Ovary (tissue), 9 donors: Measurements from ENCODE around the gene MRRF. TPM values are rescaled to one million over a fixed set of nuclear protein-coding genes. Genes with fewer than 3 reads are reported as not detected.
"Not testable (repeated sequence)": the region's sequence is repeated elsewhere in the genome, so short reads cannot be mapped to it uniquely, and the experiment has no call there.

Source experiments
- DNase-seq, 5 donors: peaks; one replicate each; pipeline ENCODE4 v3.0.0-alpha.2; 2019 to 2020
- H3K27ac ChIP-seq, 2 donors: fragments of 200-600 bp; one replicate each; pipeline versions ENCODE4 v1.5.1 to v1.8.0; 2019 to 2022
- H3K27me3 ChIP-seq: fragments of 200-600 bp; one replicate; pipeline ENCODE4 v1.8.0; 2022
- H3K36me3 ChIP-seq: fragments of 200-600 bp; sonication (generic); one replicate; pipeline ENCODE4 v1.5.1; 2019
- H3K4me1 ChIP-seq: one replicate; pipeline ENCODE4 v1.8.1; 2013; ENCODE audit warnings: mild to moderate bottlenecking, moderate library complexity; ENCODE audit not compliant: insufficient read depth
- H3K4me3 ChIP-seq: fragments of 200-600 bp; sonication (generic); one replicate; pipeline ENCODE4 v1.5.1; 2017
- H3K9me3 ChIP-seq, 2 donors: fragments of 200-600 bp in 1 of 2; sonication (generic) in 1 of 2; one replicate each; pipeline versions ENCODE4 v1.5.1 to v1.8.1; 2013 to 2019; ENCODE audit warnings: mild to moderate bottlenecking in 1 of 2, moderate library complexity in 1 of 2
- CTCF ChIP-seq, 3 donors: fragments of 450-650 bp in 2 of 3; fragments of 200-600 bp in 1 of 3; IDR thresholded peaks; one replicate each; pipeline versions ENCODE4 v1.5.1 to v1.8.0; 2016 to 2022; ENCODE audit warnings: antibody characterized with exemption in 3 of 3, mild to moderate bottlenecking in 1 of 3
- EP300 ChIP-seq: sonication (generic); formaldehyde crosslinking; IDR thresholded peaks from one replicate; pipeline ENCODE4 v1.6.1; 2017; ENCODE audit warnings: antibody characterized with exemption
- POLR2A ChIP-seq: fragments of 450-650 bp; IDR thresholded peaks from one replicate; pipeline ENCODE4 v1.6.1; 2017; ENCODE audit warnings: antibody characterized with exemption, mild to moderate bottlenecking, moderate library complexity
- WGBS, 3 donors: extraction: QIAGEN DNeasy Blood & Tissue Kit in 1 of 3; methylation state at CpG; one replicate each; pipeline versions ENCODE4 v1.1.5 to v1.1.7; 2013 to 2017; 5-methylcytosine and 5-hydroxymethylcytosine counted together
- intact Hi-C, 4 donors: fragments of 100-400 bp; cut with DNase I; formaldehyde crosslinking; loops; one replicate each; pipeline versions ENCODE4 v1.11.0 to v1.15.1; 2022 to 2023
- polyA plus RNA-seq, 2 donors: library from polyadenylated mRNA; stranded (reverse); fragments of 200-250 nt in 1 of 2; fragments of 350-450 nt in 1 of 2; fragmentation: Illumina TruSeq in 1 of 2; extraction: RNeasy Lipid Tissue Mini Kit (QIAGEN cat#74804) in 1 of 2; gene quantifications; one replicate each; pipeline ENCODE4 v1.2.3, GENCODE V29; 2013 to 2014
- total RNA-seq, 7 donors: library from RNA; depleted of rRNA in 2 of 7; stranded (reverse); fragments of >200 nt in 2 of 7; fragmentation: NEBNext Ultra II Directional in 3 of 7; extraction: Animal tissue kit (Norgen Biotek cat#: 25700) in 3 of 7; gene quantifications; one replicate each; pipeline versions ENCODE4 v1.1.0 to v1.2.4, GENCODE V29; 2016 to 2023
- donor health status: DM: no; HTN: no; CAD: no; lungs with moderate emphysema.
- donor health status: DM: no; HTN: no; CAD: no.
- donor health status: Bipolar disorder and iron deficiency.
- donor health status: DM: yes; HTN: yes; CAD: no.
- donor health status: DM: no; HTN: no; CAD: no.
- donor health status: DM: yes; HTN: yes; CAD: no.

MRRF gene
- total and polyA plus RNA-seq, 9 donors = 15.6 to 29.8 (median 22.2) TPM

GRCh38 chr9:122325124-122325523 is 60.4 kb downstream of the MRRF start:
- no peak overlapping the region for H3K27ac ChIP-seq
- H3K36me3 ChIP-seq = no peaks in the 10 kb centered on the region
- no peak overlapping the region for H3K4me3 ChIP-seq
- TF ChIP-seq CTCF (IDR thresholded peaks at IDR 0.05) = no peak
- no peak for TF ChIP-seq POLR2A
- no peak for TF ChIP-seq EP300
- no peaks in the 10 kb centered on the region for H3K9me3 ChIP-seq
- intact Hi-C loops = no loop called here
- 5 to 12% (median 12%) methylated on average over 1 of the region's 1 CpG for WGBS, 3 donors
- H3K27me3 ChIP-seq = no peaks in the 10 kb centered on the region
- no peak for DNase-seq
- no peaks in the 10 kb centered on the region for H3K4me1 ChIP-seq

- Histone ChIP-seq H3K4me1 (no peaks in the 10 kb centered on the region), H3K36me3 (no peaks in the 10 kb centered on the region), H3K27ac (no peak overlapping the region), H3K9me3 (no peaks in the 10 kb centered on the region), H3K4me3 (no peak overlapping the region), H3K27me3 (no peaks in the 10 kb centered on the region)
- intact Hi-C loops = no loop called here
- DNase-seq = no peak
- WGBS, 3 donors = 94 to 96% (median 96%) methylated on average over 2 of the region's 2 CpGs
- no peak for TF ChIP-seq CTCF (IDR thresholded peaks at IDR 0.05)
- no peak for TF ChIP-seq EP300
- TF ChIP-seq POLR2A = no peak
Measured at GRCh38 chr9:122327175-122327574, 62.5 kb downstream of the MRRF start.

GRCh38 chr9:122329597-122329996 is 64.9 kb downstream of the MRRF start:
- Histone ChIP-seq H3K4me3 (no peak overlapping the region), H3K4me1 (no peaks in the 10 kb centered on the region), H3K9me3 (no peaks in the 10 kb centered on the region), H3K27ac (no peak overlapping the region), H3K27me3 (no peaks in the 10 kb centered on the region), H3K36me3 (no peaks in the 10 kb centered on the region)
- intact Hi-C loops = no loop called here
- TF ChIP-seq EP300 = no peak
- TF ChIP-seq CTCF (IDR thresholded peaks at IDR 0.05) = no peak
- WGBS, 3 donors = 76 to 93% (median 85%) methylated on average over 3 of the region's 3 CpGs
- no peak for DNase-seq

- intact Hi-C loops, H3K4me3 ChIP-seq, H3K36me3 ChIP-seq, H3K4me1 ChIP-seq, DNase-seq, H3K27me3 ChIP-seq, H3K27ac ChIP-seq, H3K9me3 ChIP-seq: not testable (repeated sequence)
- 79 to 85% (median 81%) methylated on average over 6 of the region's 6 CpGs for WGBS, 3 donors
Measured at GRCh38 chr9:122330466-122330865, 65.8 kb downstream of the MRRF start.

GRCh38 chr9:122331523-122331927 is 66.8 kb downstream of the MRRF start:
- intact Hi-C loops = no loop called here
- no peak overlapping the region for H3K27ac ChIP-seq
- no peak for TF ChIP-seq POLR2A
- TF ChIP-seq CTCF (IDR thresholded peaks at IDR 0.05) = no peak
- TF ChIP-seq EP300 = no peak
- H3K4me1 ChIP-seq = no peaks in the 10 kb centered on the region
- DNase-seq = no peak
- H3K9me3 ChIP-seq = no peaks in the 10 kb centered on the region
- WGBS, 3 donors = 78 to 81% (median 79%) methylated on average over 3 of the region's 3 CpGs
- no peak overlapping the region for H3K4me3 ChIP-seq
- no peaks in the 10 kb centered on the region for H3K36me3 ChIP-seq
- no peaks in the 10 kb centered on the region for H3K27me3 ChIP-seq
